ENCODE results near the gene VPS51.
A peak's percentile ranks its signal among the peaks of the same experiment; 100 is the strongest.
"Not testable (repeated sequence)": the region's sequence is repeated elsewhere in the genome, so short reads cannot be mapped to it uniquely, and the experiment has no call there.

Gene VPS51

GRCh38 chr11:65136515-65137096, 40.6 kb downstream of the VPS51 start:
- DNase-seq, result no peak

GRCh38 chr11:65141896-65142494, 46.0 kb downstream of the VPS51 start:
- DNase-seq, result no peak

- no peak for DNase-seq
Observed at GRCh38 chr11:65147352-65148075, 51.5 kb downstream of the VPS51 start.

- no peak for DNase-seq
Observed at GRCh38 chr11:65148657-65149056, 52.6 kb downstream of the VPS51 start.

- DNase-seq, result not testable (repeated sequence)
Observed at GRCh38 chr11:65150131-65150508, 54.1 kb downstream of the VPS51 start.

GRCh38 chr11:65150509-65151299, 54.7 kb downstream of the VPS51 start:
- peak; percentile 24 for DNase-seq

GRCh38 chr11:65151331-65151899, 55.4 kb downstream of the VPS51 start:
- DNase-seq, result no peak

GRCh38 chr11:65152122-65152521, 56.1 kb downstream of the VPS51 start:
- DNase-seq, result no peak

GRCh38 chr11:65156256-65156655, 60.2 kb downstream of the VPS51 start:
- DNase-seq, result no peak

GRCh38 chr11:65156926-65157325, 60.9 kb downstream of the VPS51 start:
- DNase-seq, result no peak

- no peak for DNase-seq
Observed at GRCh38 chr11:65157336-65157735, 61.3 kb downstream of the VPS51 start.

- no peak for DNase-seq
Observed at GRCh38 chr11:65159012-65159411, 63.0 kb downstream of the VPS51 start.

- no peak for DNase-seq
Observed at GRCh38 chr11:65160643-65161042, 64.6 kb downstream of the VPS51 start.
